Epithelial cell of proximal tubule (primary cell): ENCODE measurements around the gene ATP8A2. TPM values are rescaled to one million over a fixed set of nuclear protein-coding genes. Genes with fewer than 3 reads are reported as not detected.

Experiments
- DNase-seq: peaks from one replicate; pipeline ENCODE4 v3.0.0-alpha.2; 2011; ENCODE audit warnings: low read depth
- H3K4me3 ChIP-seq: 2 replicates; pipeline ENCODE4 v1.5.1; 2011; ENCODE audit warnings: low read depth, mild to moderate bottlenecking, low read length
- CTCF ChIP-seq: conservative IDR thresholded peaks from 2 replicates; pipeline ENCODE4 v1.5.1; 2012; ENCODE audit warnings: low read depth, mild to moderate bottlenecking, low read length
- total RNA-seq: library from RNA; depleted of rRNA; stranded (reverse); fragments of >200 nt; gene quantifications from 2 replicates; pipeline ENCODE4 v1.2.3, GENCODE V29; 2015

The ATP8A2 gene
- total RNA-seq, 1 donor from 2014 or later: 2.2 TPM

GRCh38 chr13:25908366-25908765, 536.6 kb downstream of the ATP8A2 start:
- no peak overlapping the region for H3K4me3 ChIP-seq
- TF ChIP-seq CTCF: peak; percentile 12
- DNase-seq: peak; percentile 61

GRCh38 chr13:25910243-25910642, 538.5 kb downstream of the ATP8A2 start:
- no peak for DNase-seq
- H3K4me3 ChIP-seq: no peak overlapping the region
- TF ChIP-seq CTCF: no peak

- no peak for DNase-seq
Observed at GRCh38 chr13:25910991-25911419, 539.2 kb downstream of the ATP8A2 start.

GRCh38 chr13:25912961-25913360, 541.2 kb downstream of the ATP8A2 start:
- DNase-seq: no peak
- H3K4me3 ChIP-seq: no peak overlapping the region
- TF ChIP-seq CTCF: no peak

More at GRCh38 chr13:25910991-25911419, 539.2 kb downstream of the ATP8A2 start:
- no peak overlapping the region for H3K4me3 ChIP-seq
- no peak for TF ChIP-seq CTCF

GRCh38 chr13:25915840-25916518, 544.2 kb downstream of the ATP8A2 start:
- no peak overlapping the region for H3K4me3 ChIP-seq
- no peak for TF ChIP-seq CTCF
- DNase-seq: no peak

GRCh38 chr13:25920277-25920676, 548.5 kb downstream of the ATP8A2 start:
- H3K4me3 ChIP-seq: no peak overlapping the region
- no peak for TF ChIP-seq CTCF
- no peak for DNase-seq

- no peak for DNase-seq
- no peak for TF ChIP-seq CTCF
- H3K4me3 ChIP-seq: no peak overlapping the region
Observed at GRCh38 chr13:25920931-25921330, 549.2 kb downstream of the ATP8A2 start.
